ENCODE measurements around the gene ACACA. TPM values are rescaled to one million over a fixed set of nuclear protein-coding genes. Genes with fewer than 3 reads are reported as not detected.

ACACA gene
- total RNA-seq, 1 donor = 89.4 TPM

GRCh38 chr17:37283414-37283961 lies 123.1 kb downstream of the ACACA start:
- TF ChIP-seq CTCF (IDR thresholded peaks at IDR 0.05; ENCODE audit: insufficient read depth, low read depth, low read length) = no peak
- DNase-seq (ENCODE audit: low read depth) = no peak
- H3K4me3 ChIP-seq (ENCODE audit: low read depth, low read length) = no peak overlapping the region

- DNase-seq (ENCODE audit: low read depth) = no peak
- no peak for TF ChIP-seq CTCF (IDR thresholded peaks at IDR 0.05; ENCODE audit: insufficient read depth, low read depth, low read length)
- no peak overlapping the region for H3K4me3 ChIP-seq (ENCODE audit: low read depth, low read length)
These were observed 125.8 kb downstream of the ACACA start for GRCh38 chr17:37280841-37281240.

GRCh38 chr17:37278247-37278894 lies 128.3 kb downstream of the ACACA start:
- TF ChIP-seq CTCF (IDR thresholded peaks at IDR 0.05; ENCODE audit: insufficient read depth, low read depth, low read length) = no peak
- H3K4me3 ChIP-seq (ENCODE audit: low read depth, low read length) = no peak overlapping the region
- DNase-seq (ENCODE audit: low read depth) = no peak

GRCh38 chr17:37276475-37276874 lies 130.2 kb downstream of the ACACA start:
- DNase-seq (ENCODE audit: low read depth) = no peak
- TF ChIP-seq CTCF (IDR thresholded peaks at IDR 0.05; ENCODE audit: insufficient read depth, low read depth, low read length) = no peak
- no peak overlapping the region for H3K4me3 ChIP-seq (ENCODE audit: low read depth, low read length)

- TF ChIP-seq CTCF (IDR thresholded peaks at IDR 0.05; ENCODE audit: insufficient read depth, low read depth, low read length) = no peak
- DNase-seq (ENCODE audit: low read depth) = peak; percentile 94
- no peak overlapping the region for H3K4me3 ChIP-seq (ENCODE audit: low read depth, low read length)
These were observed 132.2 kb downstream of the ACACA start for GRCh38 chr17:37274461-37274860.

GRCh38 chr17:37273409-37274051 lies 133.1 kb downstream of the ACACA start:
- peak; percentile 99 for DNase-seq (ENCODE audit: low read depth)
- TF ChIP-seq CTCF (IDR thresholded peaks at IDR 0.05; ENCODE audit: insufficient read depth, low read depth, low read length) = no peak
- peak overlapping the region; percentile 26 for H3K4me3 ChIP-seq (ENCODE audit: low read depth, low read length)

Data from fibroblast of villous mesenchyme (primary cell).